WTC11 (cell line): ENCODE measurements around the gene PAQR9. TPM values are rescaled to one million over a fixed set of nuclear protein-coding genes. Genes with fewer than 3 reads are reported as not detected.
A peak's percentile ranks its signal among the peaks of the same experiment; 100 is the strongest.

Experiments
- ATAC-seq: fragments of 200-7000 bp; cut with Tn5 transposase; 2 replicates; pipeline ENCODE4 v1.10.0; 2021; ENCODE audit warnings: mild to moderate bottlenecking, moderate library complexity
- CTCF ChIA-PET: fragments of 300-600 bp; sonication (Branson Sonifier 250); formaldehyde crosslinking; loops from one replicate; lab custom pipeline; 2021; ENCODE audit warnings: antibody characterized with exemption; lab: Charles Lee
- POLR2A ChIA-PET: fragments of 350-600 bp; sonication (Branson Sonifier 250); formaldehyde crosslinking; loops from one replicate; lab custom pipeline; 2021; ENCODE audit warnings: antibody characterized with exemption; lab: Charles Lee
- DNase-seq: peaks from one replicate; pipeline ENCODE4 v3.0.0; 2021; ENCODE audit warnings: low spot score
- H3K27ac Mint-ChIP-seq: 2 replicates; pipeline ENCODE4 v1.8.0; 2021; ENCODE audit warnings: mixed read lengths
- H3K27me3 Mint-ChIP-seq: 2 replicates; pipeline ENCODE4 v1.8.0; 2021; ENCODE audit warnings: low read depth, mild to moderate bottlenecking, moderate library complexity, mixed read lengths
- H3K36me3 Mint-ChIP-seq: 2 replicates; pipeline ENCODE4 v1.8.0; 2021; ENCODE audit warnings: mixed read lengths
- H3K4me1 Mint-ChIP-seq: 2 replicates; pipeline ENCODE4 v1.8.0; 2022; ENCODE audit warnings: mixed read lengths
- H3K4me3 Mint-ChIP-seq: 2 replicates; pipeline ENCODE4 v1.8.0; 2021; ENCODE audit warnings: mild to moderate bottlenecking, moderate library complexity, mixed read lengths
- H3K9me3 Mint-ChIP-seq: 2 replicates; pipeline ENCODE4 v1.8.0; 2021; ENCODE audit warnings: mixed read lengths
- E2F5 ChIP-seq: sonication (generic); formaldehyde crosslinking; IDR thresholded peaks from 2 replicates; pipeline ENCODE4 v1.8.1; 2022; ENCODE audit warnings: mild to moderate bottlenecking, moderate library complexity, missing genetic modification reagents
- ELF4 ChIP-seq: sonication (generic); formaldehyde crosslinking; IDR thresholded peaks from 2 replicates; pipeline ENCODE4 v1.8.1; 2022; ENCODE audit warnings: low read depth, mild to moderate bottlenecking, moderate library complexity, missing genetic modification reagents
- ETV6 ChIP-seq: sonication (generic); formaldehyde crosslinking; IDR thresholded peaks from 2 replicates; pipeline ENCODE4 v1.8.1; 2022; ENCODE audit warnings: mild to moderate bottlenecking, missing genetic modification reagents
- FOXP4 ChIP-seq: sonication (generic); formaldehyde crosslinking; IDR thresholded peaks from 2 replicates; pipeline ENCODE4 v1.8.0; 2022; ENCODE audit warnings: mild to moderate bottlenecking, missing genetic modification reagents
- GABPB1 ChIP-seq: sonication (generic); formaldehyde crosslinking; IDR thresholded peaks from 2 replicates; pipeline ENCODE4 v1.8.1; 2023; ENCODE audit warnings: mild to moderate bottlenecking, missing genetic modification reagents
- MXD4 ChIP-seq: fragments of 250-450 bp; sonication (Bioruptor Pico); IDR thresholded peaks from 2 replicates; pipeline ENCODE4 v1.8.0; 2021; ENCODE audit warnings: mild to moderate bottlenecking, moderate library complexity, borderline replicate concordance
- TEAD1 ChIP-seq: sonication (generic); formaldehyde crosslinking; IDR thresholded peaks from 2 replicates; pipeline ENCODE4 v1.8.0; 2022; ENCODE audit warnings: mild to moderate bottlenecking, missing genetic modification reagents
- TP53 ChIP-seq: sonication (generic); formaldehyde crosslinking; IDR thresholded peaks from 2 replicates; pipeline ENCODE4 v1.8.1; 2023; ENCODE audit warnings: mild to moderate bottlenecking, missing genetic modification reagents
- ZNF219 ChIP-seq: sonication (generic); formaldehyde crosslinking; IDR thresholded peaks from 2 replicates; pipeline ENCODE4 v1.8.0; 2023; ENCODE audit warnings: missing genetic modification reagents, mild to moderate bottlenecking, borderline replicate concordance
- ZNF232 ChIP-seq: sonication (generic); formaldehyde crosslinking; IDR thresholded peaks from 2 replicates; pipeline ENCODE4 v1.8.0; 2022; ENCODE audit warnings: mild to moderate bottlenecking, missing genetic modification reagents
- ZNF532 ChIP-seq: fragments of 250-450 bp; sonication (Bioruptor Pico); IDR thresholded peaks from 2 replicates; pipeline ENCODE4 v1.9.0; 2021; ENCODE audit warnings: mild to moderate bottlenecking, borderline replicate concordance
- total RNA-seq: library from RNA; stranded (reverse); gene quantifications from 3 replicates; pipeline ENCODE4 v1.2.3, GENCODE V29; 2021
- TF ChIP-seq, protein P1 (sequence below): sonication (generic); formaldehyde crosslinking; IDR thresholded peaks from 2 replicates; pipeline ENCODE4 v1.8.1; 2023; ENCODE audit warnings: mild to moderate bottlenecking, missing genetic modification reagents, borderline replicate concordance
- TF ChIP-seq, protein P2 (sequence below): sonication (generic); formaldehyde crosslinking; IDR thresholded peaks from 2 replicates; pipeline ENCODE4 v1.8.1; 2023; ENCODE audit warnings: mild to moderate bottlenecking, missing genetic modification reagents

The PAQR9 gene
- total RNA-seq, 1 experiment from 2014 or later = 2.0 TPM

DNA sequence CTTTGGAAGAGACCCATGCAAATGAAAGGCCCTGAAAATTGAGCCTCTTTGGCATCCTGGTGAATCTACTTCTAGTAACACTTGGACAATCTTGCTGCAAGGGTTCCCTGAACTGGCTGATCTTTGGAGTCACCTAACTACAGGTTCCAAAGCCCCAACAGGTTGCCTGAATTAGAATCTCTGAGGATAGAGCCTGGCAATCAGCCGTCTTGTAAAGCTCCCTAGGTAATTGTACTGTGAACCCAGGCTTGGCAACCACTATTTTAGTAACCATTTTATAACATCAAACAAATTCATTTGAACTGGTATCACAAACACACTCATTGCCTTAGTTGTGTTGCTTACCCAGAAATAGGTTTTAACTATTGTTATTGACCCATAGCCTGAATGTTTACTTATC is 20.1 kb downstream of the PAQR9 start (continued):
- TF ChIP-seq, protein P1, sequence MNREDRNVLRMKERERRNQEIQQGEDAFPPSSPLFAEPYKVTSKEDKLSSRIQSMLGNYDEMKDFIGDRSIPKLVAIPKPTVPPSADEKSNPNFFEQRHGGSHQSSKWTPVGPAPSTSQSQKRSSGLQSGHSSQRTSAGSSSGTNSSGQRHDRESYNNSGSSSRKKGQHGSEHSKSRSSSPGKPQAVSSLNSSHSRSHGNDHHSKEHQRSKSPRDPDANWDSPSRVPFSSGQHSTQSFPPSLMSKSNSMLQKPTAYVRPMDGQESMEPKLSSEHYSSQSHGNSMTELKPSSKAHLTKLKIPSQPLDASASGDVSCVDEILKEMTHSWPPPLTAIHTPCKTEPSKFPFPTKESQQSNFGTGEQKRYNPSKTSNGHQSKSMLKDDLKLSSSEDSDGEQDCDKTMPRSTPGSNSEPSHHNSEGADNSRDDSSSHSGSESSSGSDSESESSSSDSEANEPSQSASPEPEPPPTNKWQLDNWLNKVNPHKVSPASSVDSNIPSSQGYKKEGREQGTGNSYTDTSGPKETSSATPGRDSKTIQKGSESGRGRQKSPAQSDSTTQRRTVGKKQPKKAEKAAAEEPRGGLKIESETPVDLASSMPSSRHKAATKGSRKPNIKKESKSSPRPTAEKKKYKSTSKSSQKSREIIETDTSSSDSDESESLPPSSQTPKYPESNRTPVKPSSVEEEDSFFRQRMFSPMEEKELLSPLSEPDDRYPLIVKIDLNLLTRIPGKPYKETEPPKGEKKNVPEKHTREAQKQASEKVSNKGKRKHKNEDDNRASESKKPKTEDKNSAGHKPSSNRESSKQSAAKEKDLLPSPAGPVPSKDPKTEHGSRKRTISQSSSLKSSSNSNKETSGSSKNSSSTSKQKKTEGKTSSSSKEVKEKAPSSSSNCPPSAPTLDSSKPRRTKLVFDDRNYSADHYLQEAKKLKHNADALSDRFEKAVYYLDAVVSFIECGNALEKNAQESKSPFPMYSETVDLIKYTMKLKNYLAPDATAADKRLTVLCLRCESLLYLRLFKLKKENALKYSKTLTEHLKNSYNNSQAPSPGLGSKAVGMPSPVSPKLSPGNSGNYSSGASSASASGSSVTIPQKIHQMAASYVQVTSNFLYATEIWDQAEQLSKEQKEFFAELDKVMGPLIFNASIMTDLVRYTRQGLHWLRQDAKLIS = no peak
- no peak for TF ChIP-seq TP53 (CRISPR knock-in tag)

- Mint-ChIP-seq H3K27me3 (no peaks in the 10 kb centered on the region), H3K36me3 (no peaks in the 10 kb centered on the region), H3K4me1 (peaks cover 5% of the 10 kb centered on the region), H3K9me3 (no peaks in the 10 kb centered on the region), H3K4me3 (no peak overlapping the region), H3K27ac (no peak overlapping the region)
- DNase-seq = no peak
- ChIA-PET CTCF (interaction anchor here (0.5 to 1.6 kb wide), 3 partner anchors 39 to 618 kb away, joined by 3 to 4 read pairs (median 3); no protein-coding TSS in a partner anchor), POLR2A (no interaction called here)
- TF ChIP-seq FOXP4 (CRISPR knock-in tag) (no peak), GABPB1 (CRISPR knock-in tag) (peak; percentile 49; the same call in 1 of the 2 replicates), ZNF232 (CRISPR knock-in tag) (no peak), TEAD1 (CRISPR knock-in tag) (no peak), ELF4 (CRISPR knock-in tag) (no peak)
- no peak for ATAC-seq
Measured at GRCh38 chr3:142941373-142942123, 21.9 kb downstream of the PAQR9 start.

GRCh38 chr3:142940472-142940871 is 23.0 kb downstream of the PAQR9 start:
- no peak for ATAC-seq
- Mint-ChIP-seq H3K4me3 (no peak overlapping the region), H3K9me3 (no peaks in the 10 kb centered on the region), H3K36me3 (no peaks in the 10 kb centered on the region), H3K27me3 (no peaks in the 10 kb centered on the region), H3K4me1 (peaks cover 3% of the 10 kb centered on the region), H3K27ac (no peak overlapping the region)
- DNase-seq = no peak
- ChIA-PET CTCF (interaction anchor here (1.5 to 1.6 kb wide), 2 partner anchors 11 to 112 kb away, joined by 4 read pairs; no protein-coding TSS in a partner anchor), POLR2A (no interaction called here)
- no peak for TF ChIP-seq FOXP4 (CRISPR knock-in tag)
- TF ChIP-seq ZNF219 (CRISPR knock-in tag) = no peak
- TF ChIP-seq ZNF532 (CRISPR knock-in tag) = no peak
- no peak for TF ChIP-seq MXD4 (CRISPR knock-in tag)
- no peak for TF ChIP-seq E2F5
- no peak for TF ChIP-seq ETV6 (CRISPR knock-in tag)
- TF ChIP-seq, protein P2, sequence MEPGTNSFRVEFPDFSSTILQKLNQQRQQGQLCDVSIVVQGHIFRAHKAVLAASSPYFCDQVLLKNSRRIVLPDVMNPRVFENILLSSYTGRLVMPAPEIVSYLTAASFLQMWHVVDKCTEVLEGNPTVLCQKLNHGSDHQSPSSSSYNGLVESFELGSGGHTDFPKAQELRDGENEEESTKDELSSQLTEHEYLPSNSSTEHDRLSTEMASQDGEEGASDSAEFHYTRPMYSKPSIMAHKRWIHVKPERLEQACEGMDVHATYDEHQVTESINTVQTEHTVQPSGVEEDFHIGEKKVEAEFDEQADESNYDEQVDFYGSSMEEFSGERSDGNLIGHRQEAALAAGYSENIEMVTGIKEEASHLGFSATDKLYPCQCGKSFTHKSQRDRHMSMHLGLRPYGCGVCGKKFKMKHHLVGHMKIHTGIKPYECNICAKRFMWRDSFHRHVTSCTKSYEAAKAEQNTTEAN (CRISPR knock-in tag) = no peak
